ENCODE data around the gene SH3RF3.

SH3RF3 gene

GRCh38 chr2:109318150-109318948 lies 189.3 kb downstream of the SH3RF3 start:
- no peaks in the 10 kb centered on the region for H3K36me3 ChIP-seq (replicated peaks in 1 of 2; ENCODE audit: control insufficient read depth in 2 of 2, insufficient read depth in 2 of 2, low read length in 2 of 2)
- H3K4me1 ChIP-seq (ENCODE audit: control insufficient read depth in 2 of 2, insufficient read depth in 1 of 2, low read depth in 1 of 2, low read length in 2 of 2), result peaks cover 3 to 7% of the 10 kb centered on the region in 2 donors
- peak; percentile 8 for DNase-seq (ENCODE audit: low spot score)
- H3K27me3 ChIP-seq (ENCODE audit: control insufficient read depth in 3 of 3, insufficient read depth in 3 of 3, low read depth in 1 of 3, low read length in 3 of 3), result no peaks in the 10 kb centered on the region
- H3K23ac ChIP-seq (ENCODE audit: low read depth, low read length, poor library complexity), result no peak overlapping the region
- H3K4ac ChIP-seq (ENCODE audit: low read length), result no peak overlapping the region
- H3K9ac ChIP-seq (ENCODE audit: low read depth, low read length, poor library complexity), result no peak overlapping the region
- no peak overlapping the region for H4K8ac ChIP-seq (ENCODE audit: low read depth, low read length)
- H3K27ac ChIP-seq (replicated peaks; ENCODE audit: low read length), result no peak overlapping the region
- no peaks in the 10 kb centered on the region for H3K9me3 ChIP-seq (replicated peaks in 1 of 2; ENCODE audit: control insufficient read depth in 2 of 2, insufficient read depth in 1 of 2, low read depth in 1 of 2, low read length in 2 of 2)
- no peak overlapping the region for H2BK120ac ChIP-seq (ENCODE audit: low read depth, low read length)
- H2AFZ ChIP-seq (ENCODE audit: low read length), result peak overlapping the region; percentile 26
- H3K18ac ChIP-seq (ENCODE audit: low read length), result peak overlapping the region; percentile 6
- H3K14ac ChIP-seq (ENCODE audit: low read length), result no peak overlapping the region
- no peak overlapping the region for H3K4me3 ChIP-seq (ENCODE audit: low read length in 2 of 2)
- no CpG with 5 or more reads among the region's 22 CpGs for WGBS, 2 donors (ENCODE audit: extremely low coverage in 2 of 2, insufficient read length in 2 of 2, insufficient replicate concordance in 1 of 2)
- H2BK12ac ChIP-seq (ENCODE audit: low read length), result no peak overlapping the region
- H2BK15ac ChIP-seq (ENCODE audit: low read length), result no peak overlapping the region
- no peak overlapping the region for H2BK5ac ChIP-seq (ENCODE audit: low read length)
- no peak overlapping the region for H4K91ac ChIP-seq (ENCODE audit: low read depth, low read length, poor library complexity)
- no peak overlapping the region for H3K4me2 ChIP-seq (ENCODE audit: insufficient read depth, low read length, poor library complexity, severe bottlenecking)
- no peaks in the 10 kb centered on the region for H3K79me1 ChIP-seq (ENCODE audit: low read depth, low read length)
- no peak overlapping the region for H2AK5ac ChIP-seq (ENCODE audit: low read depth, low read length)

DNA sequence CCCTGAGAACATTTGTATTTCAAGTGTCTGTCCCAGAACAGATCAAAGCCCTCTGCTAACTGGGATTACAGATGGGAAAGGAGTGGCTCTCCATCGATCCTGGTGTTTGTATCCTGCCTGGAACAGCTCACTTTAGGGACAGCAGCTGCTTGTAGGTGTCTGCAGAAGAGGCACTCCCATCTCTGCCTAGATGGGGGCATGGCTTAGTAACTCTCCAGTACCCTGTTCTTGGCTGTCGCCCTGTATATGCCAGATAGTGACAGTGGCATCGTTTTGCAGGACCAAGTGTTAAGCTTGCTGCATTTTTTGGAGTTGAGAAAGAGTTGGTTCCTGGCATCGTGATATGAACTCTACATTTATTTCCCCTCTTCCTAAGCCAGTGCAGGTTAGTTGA lies 189.9 kb downstream of the SH3RF3 start:
- Histone ChIP-seq H3K27me3 (ENCODE audit: control insufficient read depth in 3 of 3, insufficient read depth in 3 of 3, low read depth in 1 of 3, low read length in 3 of 3) (no peaks in the 10 kb centered on the region), H3K14ac (ENCODE audit: low read length) (no peak overlapping the region), H2AFZ (ENCODE audit: low read length) (no peak overlapping the region), H3K9ac (ENCODE audit: low read depth, low read length, poor library complexity) (no peak overlapping the region), H4K8ac (ENCODE audit: low read depth, low read length) (no peak overlapping the region), H2BK5ac (ENCODE audit: low read length) (no peak overlapping the region), H3K4ac (ENCODE audit: low read length) (no peak overlapping the region), H3K36me3 (replicated peaks in 1 of 2; ENCODE audit: control insufficient read depth in 2 of 2, insufficient read depth in 2 of 2, low read length in 2 of 2) (no peaks in the 10 kb centered on the region), H2AK5ac (ENCODE audit: low read depth, low read length) (no peak overlapping the region), H3K18ac (ENCODE audit: low read length) (no peak overlapping the region), H3K79me1 (ENCODE audit: low read depth, low read length) (no peaks in the 10 kb centered on the region), H3K4me2 (ENCODE audit: insufficient read depth, low read length, poor library complexity, severe bottlenecking) (no peak overlapping the region), H2BK120ac (ENCODE audit: low read depth, low read length) (no peak overlapping the region), H2BK15ac (ENCODE audit: low read length) (no peak overlapping the region), H3K9me3 (replicated peaks in 1 of 2; ENCODE audit: control insufficient read depth in 2 of 2, insufficient read depth in 1 of 2, low read depth in 1 of 2, low read length in 2 of 2) (no peaks in the 10 kb centered on the region), H3K23ac (ENCODE audit: low read depth, low read length, poor library complexity) (no peak overlapping the region), H2BK12ac (ENCODE audit: low read length) (no peak overlapping the region), H3K4me3 (ENCODE audit: low read length in 2 of 2) (no peak overlapping the region), H3K4me1 (ENCODE audit: control insufficient read depth in 2 of 2, insufficient read depth in 1 of 2, low read depth in 1 of 2, low read length in 2 of 2) (peaks cover 3 to 7% of the 10 kb centered on the region in 2 donors), H3K27ac (replicated peaks; ENCODE audit: low read length) (no peak overlapping the region), H4K91ac (ENCODE audit: low read depth, low read length, poor library complexity) (no peak overlapping the region)
- no CpG with 5 or more reads among the region's 4 CpGs for WGBS, 2 donors (ENCODE audit: extremely low coverage in 2 of 2, insufficient read length in 2 of 2, insufficient replicate concordance in 1 of 2)
- DNase-seq (ENCODE audit: low spot score), result no peak

- WGBS, 2 donors (ENCODE audit: extremely low coverage in 2 of 2, insufficient read length in 2 of 2, insufficient replicate concordance in 1 of 2), result no CpG with 5 or more reads among the region's 13 CpGs
- no peak overlapping the region for H3K9ac ChIP-seq (ENCODE audit: low read depth, low read length, poor library complexity)
- no peaks in the 10 kb centered on the region for H3K79me1 ChIP-seq (ENCODE audit: low read depth, low read length)
- no peaks in the 10 kb centered on the region for H3K36me3 ChIP-seq (replicated peaks in 1 of 2; ENCODE audit: control insufficient read depth in 2 of 2, insufficient read depth in 2 of 2, low read length in 2 of 2)
- no peak overlapping the region for H3K18ac ChIP-seq (ENCODE audit: low read length)
- H2AFZ ChIP-seq (ENCODE audit: low read length), result no peak overlapping the region
- H3K9me3 ChIP-seq (replicated peaks in 1 of 2; ENCODE audit: control insufficient read depth in 2 of 2, insufficient read depth in 1 of 2, low read depth in 1 of 2, low read length in 2 of 2), result peaks cover 3 to 4% of the 10 kb centered on the region in 2 donors
- H4K91ac ChIP-seq (ENCODE audit: low read depth, low read length, poor library complexity), result no peak overlapping the region
- no peak overlapping the region for H3K4me3 ChIP-seq (ENCODE audit: low read length in 2 of 2)
- H3K14ac ChIP-seq (ENCODE audit: low read length), result no peak overlapping the region
- no peaks in the 10 kb centered on the region for H3K27me3 ChIP-seq (ENCODE audit: control insufficient read depth in 3 of 3, insufficient read depth in 3 of 3, low read depth in 1 of 3, low read length in 3 of 3)
- H4K8ac ChIP-seq (ENCODE audit: low read depth, low read length), result no peak overlapping the region
- H2BK15ac ChIP-seq (ENCODE audit: low read length), result no peak overlapping the region
- peaks cover 3 to 7% of the 10 kb centered on the region in 2 donors for H3K4me1 ChIP-seq (ENCODE audit: control insufficient read depth in 2 of 2, insufficient read depth in 1 of 2, low read depth in 1 of 2, low read length in 2 of 2)
- H3K4ac ChIP-seq (ENCODE audit: low read length), result no peak overlapping the region
- no peak for DNase-seq (ENCODE audit: low spot score)
- no peak overlapping the region for H2BK12ac ChIP-seq (ENCODE audit: low read length)
- H2BK120ac ChIP-seq (ENCODE audit: low read depth, low read length), result no peak overlapping the region
- H2AK5ac ChIP-seq (ENCODE audit: low read depth, low read length), result no peak overlapping the region
- H3K27ac ChIP-seq (replicated peaks; ENCODE audit: low read length), result no peak overlapping the region
- no peak overlapping the region for H3K23ac ChIP-seq (ENCODE audit: low read depth, low read length, poor library complexity)
- H2BK5ac ChIP-seq (ENCODE audit: low read length), result no peak overlapping the region
- no peak overlapping the region for H3K4me2 ChIP-seq (ENCODE audit: insufficient read depth, low read length, poor library complexity, severe bottlenecking)
These were observed 191.4 kb downstream of the SH3RF3 start for GRCh38 chr2:109320195-109320922.

DNA sequence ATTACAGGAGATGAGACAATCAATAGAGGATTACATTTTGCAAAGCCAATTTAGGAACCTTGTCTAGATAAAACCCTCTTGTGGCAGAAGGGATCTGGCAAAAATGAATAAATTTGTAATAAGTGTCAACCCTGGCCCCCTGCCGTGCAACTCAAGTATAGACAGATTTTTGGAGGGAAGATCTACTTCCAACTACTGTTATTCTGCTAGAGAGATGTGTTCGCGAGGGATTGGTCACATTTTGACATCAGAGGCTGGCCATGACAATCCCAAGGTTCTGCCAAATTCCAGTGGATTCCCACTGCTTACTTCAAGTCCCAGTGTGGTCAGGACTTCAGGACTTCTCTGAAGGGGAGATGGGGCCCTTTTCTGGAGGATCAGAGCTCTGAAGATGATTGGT lies 192.6 kb downstream of the SH3RF3 start:
- Histone ChIP-seq H2AFZ (ENCODE audit: low read length) (no peak overlapping the region), H3K9ac (ENCODE audit: low read depth, low read length, poor library complexity) (no peak overlapping the region), H2BK15ac (ENCODE audit: low read length) (no peak overlapping the region), H3K4ac (ENCODE audit: low read length) (no peak overlapping the region), H3K18ac (ENCODE audit: low read length) (no peak overlapping the region), H2BK5ac (ENCODE audit: low read length) (no peak overlapping the region), H3K27ac (replicated peaks; ENCODE audit: low read length) (no peak overlapping the region), H3K27me3 (ENCODE audit: control insufficient read depth in 3 of 3, insufficient read depth in 3 of 3, low read depth in 1 of 3, low read length in 3 of 3) (no peaks in the 10 kb centered on the region), H3K4me1 (ENCODE audit: control insufficient read depth in 2 of 2, insufficient read depth in 1 of 2, low read depth in 1 of 2, low read length in 2 of 2) (peaks cover 3 to 7% of the 10 kb centered on the region in 2 donors), H3K36me3 (replicated peaks in 1 of 2; ENCODE audit: control insufficient read depth in 2 of 2, insufficient read depth in 2 of 2, low read length in 2 of 2) (no peaks in the 10 kb centered on the region), H3K4me2 (ENCODE audit: insufficient read depth, low read length, poor library complexity, severe bottlenecking) (no peak overlapping the region), H2BK120ac (ENCODE audit: low read depth, low read length) (no peak overlapping the region), H3K9me3 (replicated peaks in 1 of 2; ENCODE audit: control insufficient read depth in 2 of 2, insufficient read depth in 1 of 2, low read depth in 1 of 2, low read length in 2 of 2) (peaks cover 3 to 4% of the 10 kb centered on the region in 2 donors), H2AK5ac (ENCODE audit: low read depth, low read length) (no peak overlapping the region), H3K79me1 (ENCODE audit: low read depth, low read length) (no peaks in the 10 kb centered on the region), H4K91ac (ENCODE audit: low read depth, low read length, poor library complexity) (no peak overlapping the region), H4K8ac (ENCODE audit: low read depth, low read length) (no peak overlapping the region), H3K23ac (ENCODE audit: low read depth, low read length, poor library complexity) (no peak overlapping the region), H3K4me3 (ENCODE audit: low read length in 2 of 2) (no peak overlapping the region), H2BK12ac (ENCODE audit: low read length) (no peak overlapping the region), H3K14ac (ENCODE audit: low read length) (no peak overlapping the region)
- DNase-seq (ENCODE audit: low spot score), result no peak
- no CpG with 5 or more reads among the region's 3 CpGs for WGBS, 2 donors (ENCODE audit: extremely low coverage in 2 of 2, insufficient read length in 2 of 2, insufficient replicate concordance in 1 of 2)
